ENCODE data around the gene RAMP2. TPM values are rescaled to one million over a fixed set of nuclear protein-coding genes. Genes with fewer than 3 reads are reported as not detected.

The RAMP2 gene
- total RNA-seq, result 100 to 1,000 TPM in 1 of 6 donors, 10 to 100 TPM in 4, not detected in 1; 12.2 to 120 (median 55.8) TPM

- Histone ChIP-seq H3K9me3 (no peaks in the 10 kb centered on the region), H3K36me3 (no peaks in the 10 kb centered on the region), H3K4me1 (peaks cover 14 to 32% (median 21%) of the 10 kb centered on the region in 4 donors), H3K27me3 (peaks cover 0 to 16% (median 3%) of the 10 kb centered on the region in 4 donors), H3K27ac (peak within 1 kb of the TSS; percentile 74 to 92 (median 85)), H3K4me3 (peak within 1 kb of the TSS; percentile 44 to 64 (median 58))
- peak in 1 of 2 donors; percentile 82 for ATAC-seq (ENCODE audit: low FRiP score in 2 of 2)
- TF ChIP-seq POLR2AphosphoS5 (IDR thresholded peaks at IDR 0.05) (no peak), EP300 (IDR thresholded peaks at IDR 0.05) (no peak), CTCF (IDR thresholded peaks at IDR 0.05) (peak in 3 of 6 experiments; percentile 8 to 24 (median 13)), POLR2A (IDR thresholded peaks at IDR 0.05) (peak in 1 of 4 donors; percentile 37)
- 7 to 13% methylated on average over 12 to 45 of the region's 92 CpGs for WGBS, 2 donors
- peak in 1 of 2 donors; percentile 91 for DNase-seq
Measured at GRCh38 chr17:42760652-42761581, at the start of gene RAMP2. Gene RAMP2, plus strand, starts transcription at chr17:42761227. Its CDS starts 35 bp downstream, at chr17:42761262.

GRCh38 chr17:42720996-42721583 lies 39.9 kb upstream of the RAMP2 start:
- DNase-seq (no peak), ATAC-seq (ENCODE audit: low FRiP score in 2 of 2) (peak in 1 of 2 donors; percentile 88)
- peak overlapping the region in 1 of 4 donors; percentile 15 for H3K27ac ChIP-seq
- no peaks in the 10 kb centered on the region for H3K27me3 ChIP-seq
- H3K4me1 ChIP-seq, result peaks cover 0 to 9% (median 7%) of the 10 kb centered on the region in 4 donors
- no peaks in the 10 kb centered on the region for H3K9me3 ChIP-seq
- peaks cover 51 to 97% (median 88%) of the 10 kb centered on the region in 4 donors for H3K36me3 ChIP-seq
- TF ChIP-seq CTCF (IDR thresholded peaks at IDR 0.05) (peak; percentile 43 to 82 (median 64)), EP300 (IDR thresholded peaks at IDR 0.05) (no peak)
- WGBS, 2 donors, result 11 to 16% methylated on average over 2 of the region's 2 CpGs
- no peak overlapping the region for H3K4me3 ChIP-seq

GRCh38 chr17:42723636-42724035 lies 37.4 kb upstream of the RAMP2 start:
- no peak for DNase-seq
- H3K9me3 ChIP-seq, result no peaks in the 10 kb centered on the region
- no peak overlapping the region for H3K4me3 ChIP-seq
- 87 to 93% methylated on average over 3 of the region's 3 CpGs for WGBS, 2 donors
- H3K4me1 ChIP-seq, result peaks cover 0 to 9% (median 5%) of the 10 kb centered on the region in 4 donors
- no peak for TF ChIP-seq EP300 (IDR thresholded peaks at IDR 0.05)
- TF ChIP-seq CTCF (IDR thresholded peaks at IDR 0.05), result no peak
- TF ChIP-seq POLR2AphosphoS5 (IDR thresholded peaks at IDR 0.05), result no peak
- TF ChIP-seq POLR2A (IDR thresholded peaks at IDR 0.05), result no peak
- H3K27me3 ChIP-seq, result no peaks in the 10 kb centered on the region
- no peak for ATAC-seq (ENCODE audit: low FRiP score in 2 of 2)
- no peak overlapping the region for H3K27ac ChIP-seq
- H3K36me3 ChIP-seq, result peaks cover 47 to 96% (median 87%) of the 10 kb centered on the region in 4 donors

GRCh38 chr17:42725143-42725542 lies 35.9 kb upstream of the RAMP2 start:
- no peaks in the 10 kb centered on the region for H3K27me3 ChIP-seq
- DNase-seq (no peak), ATAC-seq (ENCODE audit: low FRiP score in 2 of 2) (no peak)
- H3K36me3 ChIP-seq, result peaks cover 44 to 96% (median 81%) of the 10 kb centered on the region in 4 donors
- 95 to 97% methylated on average over 6 of the region's 6 CpGs for WGBS, 2 donors
- H3K4me1 ChIP-seq, result peaks cover 0 to 7% (median 3%) of the 10 kb centered on the region in 4 donors
- TF ChIP-seq POLR2AphosphoS5 (IDR thresholded peaks at IDR 0.05), result no peak
- no peak for TF ChIP-seq EP300 (IDR thresholded peaks at IDR 0.05)
- no peak for TF ChIP-seq CTCF (IDR thresholded peaks at IDR 0.05)
- no peaks in the 10 kb centered on the region for H3K9me3 ChIP-seq
- H3K27ac ChIP-seq, result no peak overlapping the region
- H3K4me3 ChIP-seq, result no peak overlapping the region
